Measurements from ENCODE around the gene LPP.

The LPP gene

GRCh38 chr3:188135271-188135670 lies 18.7 kb upstream of the LPP start:
- no peak for DNase-seq (ENCODE audit: low spot score)

- DNase-seq (ENCODE audit: low spot score): no peak
These were observed 16.9 kb upstream of the LPP start for GRCh38 chr3:188137051-188137450.

- no peak for DNase-seq (ENCODE audit: low spot score)
These were observed 14.5 kb upstream of the LPP start for GRCh38 chr3:188139466-188139865.

- DNase-seq (ENCODE audit: low spot score): no peak
These were observed 7.7 kb upstream of the LPP start for GRCh38 chr3:188146219-188146618.

GRCh38 chr3:188147782-188148181 lies 6.2 kb upstream of the LPP start:
- DNase-seq (ENCODE audit: low spot score): no peak

GRCh38 chr3:188148318-188148717 lies 5.6 kb upstream of the LPP start:
- no peak for DNase-seq (ENCODE audit: low spot score)

- DNase-seq (ENCODE audit: low spot score): no peak
These were observed 4.4 kb upstream of the LPP start for GRCh38 chr3:188149587-188149986.

GRCh38 chr3:188150982-188151381 lies 3.0 kb upstream of the LPP start:
- DNase-seq (ENCODE audit: low spot score): no peak

GRCh38 chr3:188151438-188151837 lies 2.5 kb upstream of the LPP start:
- peak; percentile 71 for DNase-seq (ENCODE audit: low spot score)

- DNase-seq (ENCODE audit: low spot score): peak; percentile 35
These were observed 1.1 kb upstream of the LPP start for GRCh38 chr3:188152660-188153436.

GRCh38 chr3:188153437-188154013 lies 432 bp upstream of the LPP start:
- DNase-seq (ENCODE audit: low spot score): peak; percentile 96

GRCh38 chr3:188154809-188155574 lies 1.0 kb downstream of the LPP start:
- peak; percentile 31 for DNase-seq (ENCODE audit: low spot score)

- DNase-seq (ENCODE audit: low spot score): no peak
These were observed 2.1 kb downstream of the LPP start for GRCh38 chr3:188156056-188156455.

- DNase-seq (ENCODE audit: low spot score): no peak
These were observed 3.5 kb downstream of the LPP start for GRCh38 chr3:188157407-188157806.

GRCh38 chr3:188157971-188158370 lies 4.0 kb downstream of the LPP start:
- DNase-seq (ENCODE audit: low spot score): no peak

- DNase-seq (ENCODE audit: low spot score): no peak
These were observed 4.9 kb downstream of the LPP start for GRCh38 chr3:188158731-188159310.

GRCh38 chr3:188160751-188161150 lies 6.8 kb downstream of the LPP start:
- no peak for DNase-seq (ENCODE audit: low spot score)

- no peak for DNase-seq (ENCODE audit: low spot score)
These were observed 10.3 kb downstream of the LPP start for GRCh38 chr3:188164248-188164687.

- no peak for DNase-seq (ENCODE audit: low spot score)
These were observed 11.6 kb downstream of the LPP start for GRCh38 chr3:188165596-188165995.

- no peak for DNase-seq (ENCODE audit: low spot score)
These were observed 12.5 kb downstream of the LPP start for GRCh38 chr3:188166441-188166840.

- DNase-seq (ENCODE audit: low spot score): no peak
These were observed 14.2 kb downstream of the LPP start for GRCh38 chr3:188168186-188168585.

GRCh38 chr3:188168648-188169047 lies 14.7 kb downstream of the LPP start:
- DNase-seq (ENCODE audit: low spot score): no peak

Data from hepatic stellate cell (primary cell).